Activated CD8-positive, alpha-beta memory T cell treated with anti-CD3 and anti-CD28 coated beads for 1 hour (primary cell): ENCODE data around the gene POLR3G.

Experiments
- DNase-seq, 2 donors: peaks; one replicate each; pipeline ENCODE4 v3.0.0-alpha.2; 2020; ENCODE audit warnings: low read depth in 1 of 2; ENCODE audit errors: extremely low read depth in 1 of 2

Gene POLR3G

GRCh38 chr5:90474235-90475107 lies at the start of gene POLR3G, which contains the start of gene MBLAC2:
POLR3G (plus strand) TSS chr5:90474864; CDS start chr5:90485568, 10,704 bp downstream.
MBLAC2 (minus strand) TSS chr5:90474771; CDS start chr5:90474292, 479 bp downstream.
- DNase-seq, result peak; percentile 87 to 90

GRCh38 chr5:90434116-90434714 lies 40.4 kb upstream of the POLR3G start:
- peak; percentile 16 to 20 for DNase-seq

GRCh38 chr5:90437663-90438062 lies 37.0 kb upstream of the POLR3G start:
- DNase-seq, result no peak

GRCh38 chr5:90438100-90438499 lies 36.6 kb upstream of the POLR3G start:
- no peak for DNase-seq

GRCh38 chr5:90440644-90441043 lies 34.0 kb upstream of the POLR3G start:
- no peak for DNase-seq

GRCh38 chr5:90446961-90447360 lies 27.7 kb upstream of the POLR3G start:
- DNase-seq, result no peak

- DNase-seq, result no peak
Observed at GRCh38 chr5:90461288-90461687, 13.4 kb upstream of the POLR3G start.

GRCh38 chr5:90472783-90473395 lies 1.8 kb upstream of the POLR3G start:
- no peak for DNase-seq

GRCh38 chr5:90473396-90474234 lies 1.0 kb upstream of the POLR3G start:
- peak in 1 of 2 donors; percentile 2 for DNase-seq

GRCh38 chr5:90475436-90475980 lies 844 bp downstream of the POLR3G start:
- no peak for DNase-seq

GRCh38 chr5:90476391-90476790 lies 1.7 kb downstream of the POLR3G start:
- no peak for DNase-seq

- DNase-seq, result no peak
Observed at GRCh38 chr5:90477073-90477472, 2.4 kb downstream of the POLR3G start.

- DNase-seq, result no peak
Observed at GRCh38 chr5:90477621-90478215, 3.1 kb downstream of the POLR3G start.

GRCh38 chr5:90479611-90480385 lies 5.1 kb downstream of the POLR3G start:
- no peak for DNase-seq

- DNase-seq, result no peak
Observed at GRCh38 chr5:90480699-90481098, 6.0 kb downstream of the POLR3G start.

- DNase-seq, result no peak
Observed at GRCh38 chr5:90483206-90483605, 8.5 kb downstream of the POLR3G start.

GRCh38 chr5:90484540-90484939 lies 9.9 kb downstream of the POLR3G start:
- no peak for DNase-seq

- no peak for DNase-seq
Observed at GRCh38 chr5:90488791-90489190, 14.1 kb downstream of the POLR3G start.

GRCh38 chr5:90494043-90494442 lies 19.4 kb downstream of the POLR3G start:
- no peak for DNase-seq
